ELF-1 (cell line): ENCODE data around the gene ABCD3.
"Not testable (repeated sequence)": the region's sequence is repeated elsewhere in the genome, so short reads cannot be mapped to it uniquely, and the experiment has no call there.

Source experiments
- DNase-seq: peaks from one replicate; pipeline ENCODE4 v3.0.0-alpha.2; 2016; ENCODE audit warnings: low read depth, low spot score

The ABCD3 gene

DNA sequence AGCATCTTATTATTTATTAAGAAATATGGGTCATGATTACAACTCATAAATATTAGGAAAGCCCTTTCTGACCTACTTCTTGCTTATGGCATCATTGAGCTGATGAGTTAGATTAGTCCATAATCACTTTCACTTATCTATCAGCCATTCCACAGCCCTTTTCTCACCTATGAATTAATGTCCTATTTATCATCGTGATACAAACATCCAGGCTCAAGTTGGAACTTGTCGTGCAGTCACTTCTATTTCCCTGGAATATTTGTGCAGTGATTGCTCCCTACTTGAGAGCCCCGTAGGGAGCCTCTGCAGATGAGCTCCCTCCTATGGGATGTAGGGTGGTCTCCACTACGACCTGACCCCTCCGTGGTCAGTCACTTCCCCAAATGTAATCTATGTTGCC, 131.5 kb downstream of the ABCD3 start:
- no peak for DNase-seq

DNA sequence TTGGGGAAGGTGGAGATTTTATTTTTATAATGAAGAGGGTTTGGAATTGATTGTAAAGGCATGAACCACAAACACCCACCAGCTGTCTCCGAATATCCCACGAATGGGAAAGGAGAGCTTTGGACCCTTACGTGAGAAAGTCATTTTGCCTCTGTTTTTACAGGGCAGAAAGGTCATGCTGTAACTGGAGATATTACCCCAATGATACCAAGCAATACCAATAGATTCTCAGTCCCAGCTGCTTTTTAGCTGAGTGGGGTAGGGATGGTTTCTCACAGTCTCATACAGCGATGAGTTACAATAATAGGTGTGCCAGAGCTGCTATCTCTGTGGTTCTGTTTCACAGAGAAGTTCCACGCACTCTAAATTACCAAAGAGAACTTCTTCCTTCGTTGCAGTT, 132.2 kb downstream of the ABCD3 start:
- DNase-seq, result no peak

DNA sequence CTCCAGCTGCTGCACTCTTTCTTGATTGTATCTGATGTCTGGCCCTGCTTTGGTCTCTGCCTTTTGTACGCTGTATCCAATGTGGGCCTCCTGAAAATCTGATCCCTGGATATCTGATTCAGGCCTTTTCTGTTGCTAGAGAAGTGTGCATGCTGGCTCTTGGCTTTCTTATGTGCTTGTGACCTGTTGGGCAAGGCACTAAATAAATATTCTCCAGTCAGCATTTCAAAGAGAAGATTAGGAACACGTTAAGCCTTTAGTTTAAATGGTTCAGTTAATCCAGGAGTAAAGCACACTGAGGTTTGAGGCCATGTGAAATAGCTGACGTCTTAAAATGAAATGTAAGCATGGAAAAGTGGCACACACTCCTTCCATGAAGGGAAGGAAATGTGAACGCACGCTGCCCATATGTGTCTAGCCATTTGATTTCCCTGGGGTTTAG, 132.6 kb downstream of the ABCD3 start:
- no peak for DNase-seq

DNA sequence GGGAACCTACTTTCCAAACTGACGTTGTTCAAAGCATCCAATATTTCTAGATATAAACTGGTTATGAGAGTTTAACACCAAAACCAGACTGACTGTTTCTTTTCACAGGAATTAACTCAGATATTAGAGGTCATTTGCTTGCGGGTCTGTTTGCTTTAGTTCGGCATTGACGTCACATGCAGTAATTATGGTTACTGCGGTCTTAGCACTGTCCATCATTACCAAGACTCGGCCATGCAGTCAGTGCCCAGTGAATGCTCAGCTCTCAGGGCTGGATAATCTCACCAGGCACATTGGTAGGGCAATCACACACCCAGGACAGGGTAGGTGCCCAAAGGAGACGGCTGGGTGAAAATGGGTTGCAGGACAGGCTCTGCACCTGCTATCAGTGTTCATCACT, 133.3 kb downstream of the ABCD3 start:
- DNase-seq, result no peak

DNA sequence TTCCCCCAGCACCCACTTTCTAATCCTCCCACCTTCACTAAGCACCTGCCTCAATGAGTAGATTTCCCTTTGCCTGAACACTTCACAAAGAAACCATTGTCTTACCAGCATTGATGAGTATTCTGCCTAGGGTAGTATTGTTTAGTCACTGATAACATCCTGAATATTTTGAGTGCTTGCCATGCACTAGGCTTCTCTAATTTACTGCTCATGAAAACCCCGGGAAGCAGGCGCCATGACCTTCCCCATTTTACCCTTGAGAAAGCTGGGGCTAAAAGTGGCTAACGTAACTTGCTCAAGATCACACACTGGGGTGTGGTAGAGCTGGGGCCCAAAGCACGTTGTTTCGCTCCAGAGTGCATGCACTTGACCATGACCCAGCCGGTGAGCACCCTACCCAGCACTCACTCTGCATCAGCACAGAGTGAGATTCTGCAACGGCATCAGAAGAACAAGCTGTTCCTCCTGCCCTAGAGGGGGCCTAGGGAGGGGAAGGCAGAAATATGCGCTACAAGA, 133.9 kb downstream of the ABCD3 start:
- no peak for DNase-seq

DNA sequence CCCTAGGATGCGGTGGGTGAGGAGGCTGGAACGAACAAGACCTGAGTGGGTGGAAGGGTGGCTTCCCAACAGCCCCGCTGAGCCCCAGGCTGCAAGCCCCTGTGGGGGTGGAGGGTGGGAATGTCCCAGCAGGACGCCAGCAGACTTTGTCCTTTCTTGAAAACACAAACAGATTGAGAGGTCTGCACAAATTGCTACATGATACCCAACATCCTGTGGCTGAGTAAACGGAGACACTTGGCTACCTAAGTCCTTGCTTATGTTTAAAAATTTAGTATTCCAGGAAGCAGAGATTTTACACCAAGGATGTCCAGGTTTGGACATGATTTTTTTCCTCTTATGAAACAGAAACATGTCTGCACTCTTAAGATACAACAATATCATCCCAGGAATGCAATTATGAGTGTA, 135.1 kb downstream of the ABCD3 start:
- peak; percentile 56 for DNase-seq

DNA sequence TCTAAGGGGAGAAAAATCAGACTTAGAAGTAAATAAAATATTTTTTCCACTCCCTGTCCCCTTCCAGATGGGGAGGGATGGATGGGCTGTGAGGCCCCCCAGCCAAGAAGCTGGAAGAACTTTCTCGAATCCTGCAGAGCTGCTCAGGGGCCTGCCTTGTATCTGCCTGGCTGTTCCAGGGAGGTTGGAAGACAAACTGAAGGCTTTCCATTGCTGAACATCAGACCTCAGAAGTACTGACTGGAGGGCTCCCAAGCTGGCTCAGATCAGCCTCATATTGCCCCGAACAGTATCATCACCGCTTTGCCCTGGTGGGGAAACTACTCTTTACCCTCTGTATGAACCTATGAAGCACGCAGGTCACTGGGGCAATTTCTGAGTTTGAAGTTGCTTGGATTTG, 135.7 kb downstream of the ABCD3 start:
- DNase-seq, result no peak

DNA sequence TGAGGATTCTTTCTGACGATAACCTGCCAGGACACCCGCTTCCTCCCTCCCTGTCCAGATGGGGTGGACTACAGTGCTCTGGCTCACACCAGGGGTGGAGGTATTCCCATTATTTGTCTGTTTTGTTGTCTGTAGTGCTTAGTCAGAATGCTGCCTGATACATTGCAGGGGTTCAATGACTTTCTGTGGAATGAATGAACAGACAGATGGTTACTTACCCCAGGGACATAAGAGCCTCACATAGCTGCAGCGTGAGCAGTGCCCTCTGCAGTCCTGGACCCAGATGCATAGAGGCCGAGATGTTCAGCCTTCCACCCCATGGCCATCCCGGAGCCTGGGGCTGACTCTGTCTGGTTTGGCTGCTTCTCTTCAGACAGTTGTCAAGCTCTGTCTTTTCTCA, 136.4 kb downstream of the ABCD3 start:
- DNase-seq, result peak; percentile 57

DNA sequence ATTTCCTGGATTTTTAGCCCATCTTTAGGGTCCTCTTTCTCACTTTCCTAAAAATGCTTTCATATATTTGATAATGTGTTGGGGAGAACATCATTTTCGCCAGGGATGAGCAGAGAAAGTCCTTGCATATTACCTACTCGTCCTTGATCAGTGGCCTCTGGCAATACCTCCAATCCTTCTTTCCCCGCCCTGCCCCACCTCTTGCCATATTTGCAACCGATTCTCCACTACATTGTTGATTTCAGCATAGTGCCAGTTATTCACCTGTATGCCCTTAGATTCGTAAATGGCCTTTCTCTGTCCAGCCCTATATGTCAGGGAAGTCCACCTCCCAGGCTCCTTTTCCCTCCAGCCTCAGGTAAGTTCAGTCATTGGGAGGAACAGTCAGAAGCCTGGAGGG, 136.9 kb downstream of the ABCD3 start:
- no peak for DNase-seq

DNA sequence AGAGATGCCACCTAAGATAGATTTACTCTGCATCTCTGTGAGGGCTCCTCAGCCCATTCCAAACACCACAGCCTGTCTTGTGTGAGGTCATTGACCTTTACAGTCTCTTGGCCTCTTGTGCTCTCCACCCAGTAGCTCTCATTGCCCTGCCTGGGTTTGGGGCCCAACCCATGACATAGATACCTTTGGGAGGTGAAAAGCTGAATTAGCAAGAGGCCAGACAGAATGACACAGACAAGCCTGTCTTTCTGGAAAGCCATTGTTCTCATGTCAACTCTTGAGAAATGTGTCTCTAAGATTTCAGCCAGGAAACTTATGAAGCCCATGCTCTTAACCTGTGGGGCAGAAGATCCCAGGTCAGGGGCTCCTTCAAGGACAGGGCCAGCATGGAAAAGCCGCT, 141.7 kb downstream of the ABCD3 start:
- DNase-seq, result no peak

DNA sequence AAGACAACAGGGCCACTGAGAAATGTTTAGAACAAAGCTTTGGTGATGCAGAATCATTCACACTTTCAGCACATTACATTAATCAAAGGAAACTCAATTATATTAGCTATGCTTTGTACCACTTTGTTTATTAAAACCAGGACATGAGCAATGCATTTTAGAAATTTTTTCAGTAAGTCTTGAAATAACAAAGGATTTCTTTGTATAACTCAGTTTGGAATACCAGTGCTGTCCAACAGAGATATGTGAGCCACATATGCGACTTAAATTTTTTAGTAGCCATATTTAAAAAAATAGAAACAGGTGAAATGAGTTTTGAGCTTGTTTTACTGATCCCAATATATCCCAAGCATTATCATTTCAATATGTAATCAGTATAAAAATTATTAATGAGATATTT, 142.1 kb downstream of the ABCD3 start:
- no peak for DNase-seq

DNA sequence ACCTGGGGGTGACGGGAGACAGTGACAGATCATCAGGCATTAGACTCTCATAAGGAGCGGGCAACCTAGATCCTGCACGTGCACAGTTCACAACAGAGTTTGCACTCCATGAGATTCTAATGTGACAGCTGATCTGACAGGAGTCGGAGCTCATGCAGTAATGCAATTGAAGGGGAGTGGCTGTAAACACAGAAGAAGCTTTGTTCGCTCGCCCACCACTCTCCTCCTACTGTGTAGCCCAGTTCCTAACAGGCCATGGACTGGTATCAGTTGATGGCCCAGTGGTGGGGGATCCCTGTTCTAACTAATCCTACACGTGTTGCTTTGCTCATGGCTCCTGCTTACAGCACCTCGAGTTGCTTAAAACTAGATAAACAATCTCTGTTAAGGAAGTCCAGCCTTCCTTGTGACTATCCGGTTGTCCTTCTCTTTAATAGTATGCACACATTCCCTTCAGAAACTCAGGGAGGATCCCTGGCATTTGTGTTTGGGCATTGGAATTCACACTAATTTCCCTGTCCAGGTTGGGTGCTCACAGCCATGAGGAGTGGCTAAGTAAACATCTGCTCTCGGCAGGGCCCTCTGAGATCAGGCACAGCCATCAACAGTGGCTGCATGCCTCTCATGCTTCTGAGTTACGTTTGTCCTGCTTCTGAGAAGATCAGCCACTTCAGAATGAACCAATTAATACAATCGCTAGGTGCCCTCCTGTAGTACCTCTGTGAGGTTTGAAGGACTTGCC, 144.5 kb downstream of the ABCD3 start:
- DNase-seq, result no peak

DNA sequence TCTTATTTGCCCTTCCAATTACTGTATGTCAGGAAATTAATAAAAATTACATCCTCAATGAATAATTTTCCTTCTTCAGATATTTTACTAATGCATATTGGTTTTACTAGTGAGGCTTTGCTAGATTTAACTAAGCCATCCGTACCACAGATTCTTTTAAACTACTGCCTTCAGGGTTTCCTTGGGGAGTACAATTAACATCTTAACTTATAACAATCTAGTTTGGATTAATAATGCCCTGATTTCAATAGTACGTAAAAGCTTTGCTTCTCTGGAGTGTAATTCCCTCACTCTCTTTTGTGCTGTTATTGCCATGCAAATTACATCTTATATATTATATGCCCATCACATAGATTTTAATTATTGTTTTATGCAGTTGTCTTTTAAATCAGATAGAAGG, 147.7 kb downstream of the ABCD3 start:
- DNase-seq, result no peak

DNA sequence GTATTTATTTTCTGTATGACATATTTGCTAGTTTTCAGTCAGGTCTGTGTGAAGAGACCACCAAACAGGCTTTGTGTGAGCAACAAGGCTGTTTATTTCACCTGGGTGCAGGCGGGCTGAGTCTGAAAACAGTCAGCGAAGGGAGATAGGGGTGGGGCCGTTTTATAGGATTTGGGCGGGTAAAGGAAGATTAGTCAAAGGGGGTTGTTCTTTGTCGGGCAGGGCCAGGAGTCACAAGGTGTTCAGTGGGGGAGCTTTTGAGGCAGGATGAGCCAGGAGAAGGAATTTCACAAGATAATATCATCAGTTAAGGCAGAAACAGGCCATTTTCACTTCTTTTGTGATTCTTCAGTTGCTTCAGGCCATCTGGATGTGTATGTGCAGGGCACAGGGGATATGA, 148.2 kb downstream of the ABCD3 start:
- DNase-seq, result not testable (repeated sequence)

DNA sequence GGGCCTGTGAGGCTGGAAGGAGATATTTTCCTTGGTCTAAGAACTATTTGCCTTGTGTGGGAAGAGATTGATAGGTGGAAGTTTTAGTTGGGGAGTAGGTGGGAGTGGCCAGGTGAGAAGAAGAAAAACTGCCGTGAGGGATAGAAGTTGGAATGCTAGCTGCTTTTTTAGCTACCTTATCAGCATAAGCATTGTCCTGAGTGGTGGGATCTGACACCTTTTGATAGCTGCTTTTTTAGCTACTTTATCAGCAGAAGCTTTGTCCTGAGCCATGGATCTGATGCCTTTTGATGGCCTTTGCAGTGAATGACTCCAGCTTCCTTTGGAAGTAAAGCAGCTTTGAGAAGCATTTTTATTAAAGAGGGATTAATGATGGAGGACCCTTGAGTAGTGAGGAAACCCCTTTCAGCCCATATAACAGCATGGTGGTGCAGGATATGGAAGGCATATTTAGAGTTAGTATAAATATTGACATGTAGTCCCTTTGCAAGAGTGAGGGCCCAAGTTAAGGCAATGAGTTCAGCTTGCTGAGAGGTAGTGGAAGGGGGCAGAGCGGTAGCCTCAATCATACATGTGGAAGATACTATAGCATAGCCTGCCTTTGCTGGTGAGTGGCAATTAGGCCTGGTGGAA, 149.9 kb downstream of the ABCD3 start:
- not testable (repeated sequence) for DNase-seq
